ENCODE data around the gene PTPRQ. TPM values are rescaled to one million over a fixed set of nuclear protein-coding genes. Genes with fewer than 3 reads are reported as not detected.
A peak's percentile ranks its signal among the peaks of the same experiment; 100 is the strongest.

Gene PTPRQ
- total RNA-seq, 1 donor from 2014 or later: 0.07 TPM

- Histone ChIP-seq H3K36me3 (no peaks in the 10 kb centered on the region), H3K79me2 (ENCODE audit: low read depth) (no peaks in the 10 kb centered on the region), H2AFZ (replicated peaks) (no peak overlapping the region), H3K9me3 (ENCODE audit: low read depth) (no peaks in the 10 kb centered on the region), H3K4me2 (no peak overlapping the region), H4K20me1 (ENCODE audit: low read depth) (no peaks in the 10 kb centered on the region), H3K27me3 (no peaks in the 10 kb centered on the region), H3K27ac (no peak overlapping the region), H3F3A (ENCODE audit: low read depth) (no peaks in the 10 kb centered on the region), H3K4me1 (no peaks in the 10 kb centered on the region), H3K9ac (no peak overlapping the region), H3K4me3 (no peak overlapping the region)
- TF ChIP-seq EZH2phosphoT487 (IDR thresholded peaks at IDR 0.05): no peak
- no peak for TF ChIP-seq CTCF (IDR thresholded peaks at IDR 0.05)
- no peak for TF ChIP-seq EZH2 (IDR thresholded peaks at IDR 0.05)
- no peaks in the 10 kb centered on the region for H3K36me3 Mint-ChIP-seq
- H3K4me1 Mint-ChIP-seq: no peaks in the 10 kb centered on the region
- no peak overlapping the region for H3K4me3 Mint-ChIP-seq
- no peaks in the 10 kb centered on the region for H3K27me3 Mint-ChIP-seq (ENCODE audit: insufficient read depth, low read depth)
- no peak overlapping the region for H3K27ac Mint-ChIP-seq
- H3K9me3 Mint-ChIP-seq: no peaks in the 10 kb centered on the region
- DNase-seq (ENCODE audit: low spot score): no peak
Measured at GRCh38 chr12:80432061-80432460, 12.0 kb upstream of the PTPRQ start.

DNA sequence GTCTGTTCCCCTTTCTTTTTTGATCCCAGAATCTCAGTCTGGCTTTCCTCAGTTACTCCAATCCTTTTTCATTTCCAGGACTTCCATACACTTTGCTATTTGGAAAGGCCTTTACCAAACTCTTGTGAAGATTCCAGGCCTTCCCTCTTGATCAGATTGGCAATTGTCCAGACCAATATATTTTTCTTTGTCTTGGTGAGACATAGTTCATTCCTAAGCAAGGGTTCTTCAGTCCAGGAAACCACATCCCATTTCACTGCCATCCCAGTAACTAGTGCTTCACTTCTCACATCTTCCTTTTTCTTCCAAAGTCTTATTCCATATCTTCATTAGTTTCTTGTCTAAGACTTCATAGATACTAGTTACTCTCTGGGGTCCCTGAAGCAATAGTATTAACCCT lies 2.1 kb upstream of the PTPRQ start:
- H3K27ac ChIP-seq: no peak overlapping the region
- no peaks in the 10 kb centered on the region for H4K20me1 ChIP-seq (ENCODE audit: low read depth)
- no peaks in the 10 kb centered on the region for H3K27me3 ChIP-seq
- peak overlapping the region; percentile 35 for H2AFZ ChIP-seq (replicated peaks)
- Mint-ChIP-seq H3K36me3 (no peaks in the 10 kb centered on the region), H3K4me1 (peaks cover 10% of the 10 kb centered on the region), H3K4me3 (no peak overlapping the region), H3K27ac (no peak overlapping the region), H3K27me3 (ENCODE audit: insufficient read depth, low read depth) (no peaks in the 10 kb centered on the region), H3K9me3 (no peaks in the 10 kb centered on the region)
- no peak overlapping the region for H3K9ac ChIP-seq
- DNase-seq (ENCODE audit: low spot score): no peak
- H3K9me3 ChIP-seq (ENCODE audit: low read depth): no peaks in the 10 kb centered on the region
- TF ChIP-seq CTCF (IDR thresholded peaks at IDR 0.05): no peak
- TF ChIP-seq EZH2phosphoT487 (IDR thresholded peaks at IDR 0.05): no peak
- no peak for TF ChIP-seq EZH2 (IDR thresholded peaks at IDR 0.05)
- H3K36me3 ChIP-seq: no peaks in the 10 kb centered on the region
- H3K4me2 ChIP-seq: no peak overlapping the region
- no peaks in the 10 kb centered on the region for H3K79me2 ChIP-seq (ENCODE audit: low read depth)
- no peak overlapping the region for H3K4me3 ChIP-seq
- no peaks in the 10 kb centered on the region for H3K4me1 ChIP-seq
- no peaks in the 10 kb centered on the region for H3F3A ChIP-seq (ENCODE audit: low read depth)

GRCh38 chr12:80442426-80443222 lies 1.4 kb upstream of the PTPRQ start:
- Mint-ChIP-seq H3K4me3 (no peak overlapping the region), H3K9me3 (no peaks in the 10 kb centered on the region), H3K27ac (no peak overlapping the region), H3K4me1 (peaks cover 10% of the 10 kb centered on the region), H3K36me3 (no peaks in the 10 kb centered on the region), H3K27me3 (ENCODE audit: insufficient read depth, low read depth) (no peaks in the 10 kb centered on the region)
- no peak for DNase-seq (ENCODE audit: low spot score)
- no peak overlapping the region for H3K4me3 ChIP-seq
- H3F3A ChIP-seq (ENCODE audit: low read depth): no peaks in the 10 kb centered on the region
- no peaks in the 10 kb centered on the region for H3K9me3 ChIP-seq (ENCODE audit: low read depth)
- no peak overlapping the region for H3K27ac ChIP-seq
- peak overlapping the region; percentile 35 for H2AFZ ChIP-seq (replicated peaks)
- no peaks in the 10 kb centered on the region for H4K20me1 ChIP-seq (ENCODE audit: low read depth)
- no peaks in the 10 kb centered on the region for H3K79me2 ChIP-seq (ENCODE audit: low read depth)
- H3K27me3 ChIP-seq: no peaks in the 10 kb centered on the region
- no peak overlapping the region for H3K4me2 ChIP-seq
- no peak for TF ChIP-seq EZH2phosphoT487 (IDR thresholded peaks at IDR 0.05)
- no peaks in the 10 kb centered on the region for H3K4me1 ChIP-seq
- no peak overlapping the region for H3K9ac ChIP-seq
- H3K36me3 ChIP-seq: no peaks in the 10 kb centered on the region

GRCh38 chr12:80445083-80445793 lies 1.2 kb downstream of the PTPRQ start:
- H3K4me1 ChIP-seq: no peaks in the 10 kb centered on the region
- no peaks in the 10 kb centered on the region for H3K9me3 ChIP-seq (ENCODE audit: low read depth)
- no peak overlapping the region for H2AFZ ChIP-seq (replicated peaks)
- H3K4me3 ChIP-seq: no peak overlapping the region
- no peaks in the 10 kb centered on the region for H4K20me1 ChIP-seq (ENCODE audit: low read depth)
- TF ChIP-seq EZH2phosphoT487 (IDR thresholded peaks at IDR 0.05) (no peak), EZH2 (IDR thresholded peaks at IDR 0.05) (no peak), CTCF (IDR thresholded peaks at IDR 0.05) (no peak)
- H3K79me2 ChIP-seq (ENCODE audit: low read depth): no peaks in the 10 kb centered on the region
- no peak overlapping the region for H3K27ac ChIP-seq
- Mint-ChIP-seq H3K27me3 (ENCODE audit: insufficient read depth, low read depth) (no peaks in the 10 kb centered on the region), H3K4me1 (peaks cover 10% of the 10 kb centered on the region), H3K4me3 (no peak overlapping the region), H3K27ac (no peak overlapping the region), H3K9me3 (no peaks in the 10 kb centered on the region), H3K36me3 (no peaks in the 10 kb centered on the region)
- H3F3A ChIP-seq (ENCODE audit: low read depth): no peaks in the 10 kb centered on the region
- H3K27me3 ChIP-seq: no peaks in the 10 kb centered on the region
- DNase-seq (ENCODE audit: low spot score): no peak
- no peak overlapping the region for H3K4me2 ChIP-seq
- no peaks in the 10 kb centered on the region for H3K36me3 ChIP-seq
- H3K9ac ChIP-seq: no peak overlapping the region

All from neural progenitor cell (in vitro differentiated cells).